HG02970 (cell line): ENCODE results near the gene BSND.
"Not testable (repeated sequence)": the region's sequence is repeated elsewhere in the genome, so short reads cannot be mapped to it uniquely, and the experiment has no call there.

Experiments used
- ATAC-seq: cut with Tn5 transposase; IDR thresholded peaks from one replicate; pipeline ENCODE4 v1.9.1; 2021; ENCODE audit warnings: mild to moderate bottlenecking, moderate library complexity, moderate number of reproducible peaks; ENCODE audit not compliant: unreplicated experiment, low FRiP score

The BSND gene

DNA sequence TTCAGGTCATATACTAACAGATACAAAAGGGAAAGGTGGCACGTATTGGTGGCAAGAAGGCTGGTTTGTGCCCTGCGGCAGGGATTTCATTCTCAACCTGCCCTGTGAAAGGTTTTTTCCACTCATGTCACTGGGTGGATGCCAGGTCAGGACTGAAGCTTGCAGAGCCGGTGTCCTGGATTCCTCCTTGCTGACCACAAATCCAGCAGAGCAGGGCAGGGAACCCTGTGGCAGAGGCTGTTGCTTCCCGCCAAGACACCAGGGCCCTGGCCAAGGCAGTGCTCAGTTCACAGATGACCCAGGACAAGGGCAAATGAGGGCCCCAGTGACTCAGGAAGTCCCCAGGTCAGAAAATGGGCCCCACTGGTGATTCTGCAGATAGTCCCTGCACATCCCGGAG is 16.4 kb downstream of the BSND start:
- ATAC-seq = no peak

DNA sequence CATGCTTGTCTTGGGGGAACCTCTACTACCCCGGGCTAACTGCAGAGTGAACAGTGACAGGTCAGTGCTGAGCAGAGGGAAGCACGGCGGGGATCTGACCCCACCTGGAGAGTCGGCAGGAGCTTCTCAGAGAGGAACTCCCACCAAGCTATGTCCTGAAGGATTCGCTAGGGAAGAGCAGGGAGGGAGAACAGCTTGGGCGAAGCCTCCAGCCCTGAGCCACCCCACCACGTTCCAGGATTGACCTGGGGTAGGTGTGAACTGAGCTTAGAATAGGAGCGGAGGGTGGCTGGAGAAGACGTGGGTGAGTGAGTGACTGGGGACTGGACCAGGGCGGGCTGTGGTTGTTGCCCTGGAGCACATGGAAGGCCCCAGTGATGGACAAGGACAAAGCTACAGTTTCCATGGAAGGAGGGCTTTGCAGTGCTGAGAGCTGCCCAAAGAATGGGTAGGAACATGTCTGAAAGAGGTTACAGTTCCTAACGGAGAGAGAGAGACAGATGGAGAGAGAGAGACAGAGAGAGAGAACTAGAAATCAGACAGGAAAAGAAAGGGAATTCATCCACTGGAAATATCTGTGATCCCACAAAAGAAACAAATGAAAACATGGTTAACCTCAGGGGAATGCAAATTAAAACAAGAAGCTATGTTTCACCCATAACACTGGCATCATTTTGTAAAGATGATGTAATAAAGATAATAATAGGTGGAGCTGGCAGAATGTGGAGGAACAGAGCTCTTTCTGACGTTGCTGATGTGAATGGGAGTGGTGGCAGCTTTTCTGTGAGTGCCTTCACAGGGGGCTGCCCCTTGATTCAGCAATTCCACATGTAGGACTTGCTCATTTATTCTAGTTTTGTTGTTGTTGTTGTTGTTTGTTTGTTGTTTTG is 17.2 kb downstream of the BSND start:
- ATAC-seq = no peak

DNA sequence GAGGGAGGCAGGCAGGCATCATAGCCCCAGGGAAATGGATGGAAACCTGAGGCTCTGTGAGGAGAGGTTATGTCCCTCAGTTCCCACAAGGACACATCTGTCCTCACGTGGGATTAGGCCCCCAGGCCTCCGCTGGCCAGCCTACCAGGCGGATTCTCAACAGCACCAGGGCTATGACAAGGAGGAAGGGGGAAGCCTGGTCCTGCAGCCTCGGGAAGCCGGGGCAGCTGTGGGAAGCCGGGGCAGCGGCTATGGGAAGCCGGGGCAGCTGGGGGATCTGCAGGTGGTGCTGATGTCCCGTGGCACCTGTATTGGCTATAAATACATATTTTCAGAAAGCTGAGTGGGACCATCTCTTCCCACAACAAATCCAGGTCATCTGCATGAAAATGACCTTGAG is 19.7 kb downstream of the BSND start:
- no peak for ATAC-seq

DNA sequence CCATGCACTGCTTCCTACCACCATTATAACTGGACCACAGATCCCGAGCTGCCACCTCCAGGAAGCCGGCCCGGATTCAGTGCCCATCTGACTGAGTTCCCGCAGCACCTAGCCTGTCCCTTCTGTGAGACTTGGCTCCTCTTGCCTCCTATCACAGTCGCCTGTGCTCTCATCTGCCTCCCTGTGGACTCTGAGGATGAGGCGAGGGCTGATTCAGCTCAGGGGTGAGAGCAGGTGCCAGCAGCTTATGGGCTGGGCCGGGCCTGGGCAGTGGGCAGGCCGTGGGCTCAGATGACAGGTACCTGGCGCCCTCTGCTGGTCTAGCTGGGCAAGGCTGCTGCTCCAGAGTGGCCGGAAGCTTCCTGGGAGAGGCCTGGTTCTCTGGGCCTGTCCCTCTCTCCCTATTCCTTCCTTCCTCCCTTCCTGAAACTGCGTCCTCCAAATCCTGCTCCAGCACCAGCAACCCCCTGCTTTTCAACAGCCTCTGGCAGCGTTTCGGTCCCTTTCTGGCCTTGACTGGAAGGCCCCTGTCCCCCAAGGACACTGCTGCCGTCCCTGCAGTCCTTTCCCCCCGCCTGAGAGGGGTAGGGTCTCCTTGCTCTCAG is 23.3 kb downstream of the BSND start:
- ATAC-seq = peak; percentile 56

DNA sequence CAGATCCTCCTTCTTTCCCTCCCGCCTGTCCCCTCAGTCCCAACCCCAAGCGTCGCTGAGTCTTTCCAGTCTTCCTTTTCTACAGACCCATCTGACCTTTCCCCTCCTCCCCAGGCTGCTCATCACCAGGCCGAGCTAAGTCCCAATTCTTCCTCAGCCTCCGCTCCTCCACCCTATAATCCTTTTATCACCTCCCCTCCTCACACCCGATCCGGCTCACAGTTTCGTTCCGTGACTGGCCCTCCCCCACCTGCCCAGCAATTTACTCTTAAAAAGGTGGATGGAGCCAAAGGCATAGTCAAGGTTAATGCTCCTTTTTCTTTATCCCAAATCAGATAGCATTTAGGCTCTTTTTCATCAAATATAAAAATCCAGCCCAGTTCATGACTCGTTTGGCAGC is 25.4 kb downstream of the BSND start:
- ATAC-seq = not testable (repeated sequence)

DNA sequence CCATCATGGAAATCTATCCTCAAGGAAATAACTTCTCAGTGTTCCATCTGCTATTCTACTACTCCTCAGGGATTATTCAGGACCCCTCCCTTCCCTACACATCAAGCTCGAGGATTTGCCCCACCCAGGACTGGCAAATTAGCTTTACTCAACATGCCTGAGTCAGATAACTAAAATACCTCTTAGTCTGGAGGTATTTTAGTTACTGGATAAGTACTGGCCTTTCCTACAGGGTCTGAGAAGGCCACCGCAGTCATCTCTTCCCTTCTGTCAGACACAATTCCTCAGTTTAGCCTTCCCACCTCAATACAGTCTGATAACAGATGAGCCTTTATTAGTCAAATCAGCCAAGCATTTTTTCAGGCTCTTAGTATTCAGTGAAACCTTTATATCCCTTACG is 27.9 kb downstream of the BSND start:
- ATAC-seq = not testable (repeated sequence)

DNA sequence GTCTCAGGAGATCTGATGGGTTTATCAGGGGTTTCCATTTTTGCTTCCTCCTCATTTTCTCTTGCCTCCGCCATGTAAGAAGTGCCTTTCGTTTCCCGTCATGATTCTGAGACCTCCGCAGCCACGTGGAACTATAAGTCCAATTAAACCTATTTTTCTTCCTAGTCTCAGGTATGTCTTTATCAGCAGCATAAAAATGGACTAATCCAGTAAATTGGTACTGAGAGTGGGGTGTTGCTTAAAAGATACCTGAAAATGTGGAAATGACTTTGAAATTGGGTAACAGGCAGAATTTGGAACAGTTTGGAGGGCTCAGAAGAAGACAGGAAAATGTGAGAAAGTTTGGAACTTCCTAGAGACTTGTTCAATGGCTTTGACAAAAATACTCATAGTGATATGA is 32.4 kb downstream of the BSND start:
- not testable (repeated sequence) for ATAC-seq

DNA sequence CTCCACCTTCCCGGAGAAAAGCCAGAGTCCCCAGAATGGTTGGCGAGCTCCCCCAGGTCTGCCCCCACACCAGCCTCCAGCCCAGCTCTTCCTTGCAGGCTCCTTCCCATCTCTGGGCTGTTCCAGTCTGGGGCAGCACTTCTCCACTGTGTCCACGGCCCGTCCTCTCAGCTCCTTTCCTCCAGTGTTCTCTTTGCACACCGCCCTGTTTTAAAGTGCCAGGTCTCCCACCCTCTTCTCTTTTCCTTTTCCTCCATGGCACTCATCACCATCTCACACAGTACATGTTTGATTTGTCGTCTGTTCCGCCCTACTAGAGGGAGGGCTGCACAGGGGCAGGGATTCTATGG is 34.5 kb downstream of the BSND start:
- ATAC-seq = no peak

DNA sequence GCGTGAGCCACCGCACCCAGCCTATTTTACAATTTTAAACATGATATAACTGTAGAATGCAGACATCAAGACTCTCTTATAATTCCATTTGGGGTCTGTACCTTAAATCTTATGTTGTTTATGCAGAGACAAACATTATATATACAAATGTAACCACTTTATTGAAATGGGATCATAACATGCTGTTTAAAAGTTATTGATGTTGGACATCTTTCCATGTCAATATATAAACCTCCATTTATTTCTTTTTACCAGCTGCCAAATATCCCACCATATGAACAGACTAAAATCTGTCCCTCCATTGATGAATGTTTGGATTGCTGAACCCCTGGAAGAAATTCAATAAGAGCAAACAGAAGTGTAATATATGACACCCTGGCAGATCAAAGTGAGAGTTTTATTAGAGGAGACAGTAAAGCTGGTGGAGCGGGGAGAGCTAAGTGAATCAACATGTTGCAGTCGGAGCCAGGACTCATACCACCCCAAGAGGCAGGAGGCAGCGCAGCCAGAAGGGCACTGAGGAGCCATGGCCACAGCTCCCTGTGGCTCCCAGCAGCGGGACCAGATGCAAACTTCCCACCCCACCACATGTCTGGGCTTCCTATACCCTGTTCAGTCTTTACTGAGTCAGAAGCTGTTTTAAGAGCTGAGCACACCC is 35.9 kb downstream of the BSND start:
- no peak for ATAC-seq

DNA sequence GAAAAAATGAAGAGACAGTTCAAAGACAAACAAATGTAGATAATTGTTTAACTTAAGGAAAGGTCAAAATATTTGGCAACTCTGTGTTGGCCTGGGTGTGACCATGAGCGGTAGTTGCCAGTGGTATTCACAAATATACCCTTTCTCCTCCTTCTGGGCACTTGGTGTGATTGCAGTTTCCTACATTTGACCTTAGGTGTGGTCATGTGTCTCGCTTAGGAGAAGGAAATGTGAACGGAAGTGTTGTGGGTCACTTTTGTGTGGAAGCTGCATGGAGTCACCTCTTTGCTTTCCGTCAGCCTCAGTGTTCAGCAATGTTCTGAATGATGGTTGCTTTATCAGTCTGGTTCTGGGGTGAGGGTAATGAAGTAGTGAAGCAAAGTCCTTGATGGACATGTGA is 37.2 kb downstream of the BSND start:
- ATAC-seq = no peak

DNA sequence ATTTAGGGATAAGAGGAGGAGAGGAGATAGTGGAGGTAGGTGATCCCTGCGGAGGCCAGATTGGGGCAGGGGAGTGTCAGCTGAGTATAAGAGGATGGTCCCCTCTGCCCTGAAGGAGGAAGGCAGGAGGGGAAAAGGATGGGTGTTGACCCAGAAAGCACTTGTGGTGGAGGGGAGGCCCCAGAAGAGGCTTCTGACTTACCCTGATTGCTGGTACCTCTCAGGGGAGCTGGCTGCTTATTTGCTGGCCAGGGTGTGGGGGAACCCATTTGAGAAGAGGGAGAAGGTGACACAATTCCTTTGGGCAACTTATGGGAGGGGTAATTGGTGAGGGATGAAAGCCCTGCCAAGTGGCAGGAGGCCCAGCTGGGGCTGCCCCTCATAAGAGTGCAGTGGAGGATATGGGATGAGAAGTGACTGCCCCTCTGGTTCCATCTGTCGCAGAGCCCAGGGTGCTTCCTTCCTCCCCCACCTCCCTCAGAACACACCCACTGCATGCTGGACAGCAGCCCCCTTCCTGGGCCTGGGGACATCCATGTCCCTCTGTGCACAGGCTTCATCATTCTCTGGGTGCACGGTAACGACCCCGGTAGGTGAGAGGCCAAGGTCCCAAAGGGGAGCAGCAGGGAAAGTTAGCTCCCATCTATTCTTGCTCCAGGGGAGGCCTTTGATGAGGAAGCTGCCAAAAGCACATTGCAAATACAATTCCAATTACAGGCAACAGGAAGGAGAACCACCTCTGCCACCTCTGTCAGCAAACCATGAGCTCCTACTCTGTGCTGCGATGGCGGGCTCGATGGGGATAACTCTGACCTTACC is 39.2 kb downstream of the BSND start:
- no peak for ATAC-seq

DNA sequence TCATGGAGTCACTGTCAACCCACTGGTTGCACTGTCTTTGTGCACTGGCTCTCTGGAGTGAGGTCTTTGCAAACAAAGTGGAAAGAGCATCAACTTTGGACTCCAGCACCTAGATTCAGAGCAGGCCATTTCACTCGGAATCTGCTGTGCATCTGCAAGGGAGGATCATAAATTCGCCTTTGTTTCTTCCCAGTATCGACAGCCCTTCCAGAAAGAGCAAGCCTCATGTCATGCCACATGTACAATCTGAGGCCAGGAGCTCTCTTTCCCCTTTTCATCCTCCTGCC is 39.8 kb downstream of the BSND start:
- no peak for ATAC-seq

DNA sequence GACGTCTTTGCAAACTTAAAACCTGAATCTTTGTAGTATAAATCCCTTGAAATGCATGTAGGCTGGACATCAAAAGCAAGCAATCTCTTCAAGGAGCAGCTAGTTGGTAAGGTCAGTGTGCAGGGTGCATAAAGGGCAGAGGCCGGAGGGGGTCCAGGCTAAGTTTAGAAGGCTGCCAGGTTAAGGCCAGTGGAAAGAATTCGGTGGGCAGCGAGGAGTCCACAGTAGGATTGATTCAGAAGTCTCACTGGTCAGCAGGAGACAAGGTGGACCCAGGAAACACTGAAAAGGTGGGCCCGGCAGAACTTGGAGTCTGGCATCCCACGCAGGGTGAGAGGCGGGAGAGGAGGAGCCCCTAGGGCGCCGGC is 40.2 kb downstream of the BSND start:
- no peak for ATAC-seq

DNA sequence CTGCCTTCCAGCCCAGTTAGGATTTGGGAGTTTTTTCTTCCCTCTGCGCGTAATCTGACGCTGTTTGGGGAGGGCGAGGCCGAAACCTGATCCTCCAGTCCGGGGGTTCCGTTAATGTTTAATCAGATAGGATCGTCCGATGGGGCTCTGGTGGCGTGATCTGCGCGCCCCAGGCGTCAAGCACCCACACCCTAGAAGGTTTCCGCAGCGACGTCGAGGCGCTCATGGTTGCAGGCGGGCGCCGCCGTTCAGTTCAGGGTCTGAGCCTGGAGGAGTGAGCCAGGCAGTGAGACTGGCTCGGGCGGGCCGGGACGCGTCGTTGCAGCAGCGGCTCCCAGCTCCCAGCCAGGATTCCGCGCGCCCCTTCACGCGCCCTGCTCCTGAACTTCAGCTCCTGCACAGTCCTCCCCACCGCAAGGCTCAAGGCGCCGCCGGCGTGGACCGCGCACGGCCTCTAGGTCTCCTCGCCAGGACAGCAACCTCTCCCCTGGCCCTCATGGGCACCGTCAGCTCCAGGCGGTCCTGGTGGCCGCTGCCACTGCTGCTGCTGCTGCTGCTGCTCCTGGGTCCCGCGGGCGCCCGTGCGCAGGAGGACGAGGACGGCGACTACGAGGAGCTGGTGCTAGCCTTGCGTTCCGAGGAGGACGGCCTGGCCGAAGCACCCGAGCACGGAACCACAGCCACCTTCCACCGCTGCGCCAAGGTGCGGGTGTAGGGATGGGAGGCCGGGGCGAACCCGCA is 40.8 kb downstream of the BSND start, which contains the start of gene PCSK9:
PCSK9 (plus strand) TSS at position 207 of the 741 bp plus-strand sequence; CDS start at position 497, 290 bp downstream.
- no peak for ATAC-seq

DNA sequence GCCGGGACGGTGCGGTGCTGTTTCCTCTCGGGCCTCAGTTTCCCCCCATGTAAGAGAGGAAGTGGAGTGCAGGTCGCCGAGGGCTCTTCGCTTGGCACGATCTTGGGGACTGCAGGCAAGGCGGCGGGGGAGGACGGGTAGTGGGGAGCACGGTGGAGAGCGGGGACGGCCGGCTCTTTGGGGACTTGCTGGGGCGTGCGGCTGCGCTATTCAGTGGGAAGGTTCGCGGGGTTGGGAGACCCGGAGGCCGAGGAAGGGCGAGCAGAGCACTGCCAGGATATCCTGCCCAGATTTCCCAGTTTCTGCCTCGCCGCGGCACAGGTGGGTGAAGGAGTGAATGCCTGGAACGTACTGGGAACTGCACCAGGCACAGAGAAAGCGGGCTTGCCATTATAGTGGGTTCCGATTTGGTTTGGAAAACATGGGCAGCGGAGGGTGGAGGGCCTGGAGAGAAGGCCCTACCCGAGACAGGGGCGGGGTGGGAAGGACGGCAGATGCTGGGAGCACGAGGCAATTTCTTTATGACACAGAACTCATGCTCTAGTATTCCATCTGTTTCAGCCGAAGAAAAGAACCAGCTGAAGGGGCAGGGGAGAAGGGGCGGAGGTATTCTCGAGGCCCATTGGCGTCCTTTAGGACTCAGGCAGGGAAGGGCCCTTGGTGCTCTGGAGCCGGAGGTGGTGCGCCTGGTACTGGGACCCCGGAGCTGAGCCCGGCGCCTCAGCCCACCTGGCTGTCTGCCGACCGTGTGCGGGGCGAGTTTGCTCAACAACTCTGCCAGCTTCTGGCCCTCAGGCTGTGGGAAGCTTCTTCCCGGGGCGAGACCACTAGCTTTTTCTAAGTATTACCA is 41.6 kb downstream of the BSND start:
- ATAC-seq = no peak

DNA sequence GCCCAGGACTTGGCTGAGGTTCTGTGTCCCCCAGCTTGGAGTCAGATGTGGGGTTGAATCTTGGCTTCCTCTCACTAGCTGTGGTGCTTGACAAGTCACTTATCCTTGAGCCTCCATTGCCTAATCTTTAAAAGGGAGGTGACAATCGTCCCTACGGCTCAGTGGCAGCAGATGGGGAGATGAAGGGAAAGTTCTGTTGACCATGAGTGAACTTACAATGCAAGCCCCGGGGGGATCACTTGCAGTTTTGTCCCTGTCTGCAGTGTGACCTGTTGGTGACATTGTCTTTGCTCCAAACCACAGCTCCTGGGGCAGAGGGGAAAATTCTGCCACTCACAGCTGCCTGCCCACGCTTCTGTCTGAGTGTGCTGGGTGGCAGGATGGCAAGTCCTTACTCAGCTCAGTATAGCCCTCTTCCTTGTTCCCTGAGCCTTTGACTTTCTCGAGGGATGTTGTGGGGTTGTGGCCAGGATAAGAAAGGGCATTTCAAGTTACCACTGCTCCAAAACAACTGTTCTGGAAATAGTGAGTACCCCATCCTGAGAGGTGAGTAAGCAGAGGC is 42.3 kb downstream of the BSND start:
- ATAC-seq = no peak

DNA sequence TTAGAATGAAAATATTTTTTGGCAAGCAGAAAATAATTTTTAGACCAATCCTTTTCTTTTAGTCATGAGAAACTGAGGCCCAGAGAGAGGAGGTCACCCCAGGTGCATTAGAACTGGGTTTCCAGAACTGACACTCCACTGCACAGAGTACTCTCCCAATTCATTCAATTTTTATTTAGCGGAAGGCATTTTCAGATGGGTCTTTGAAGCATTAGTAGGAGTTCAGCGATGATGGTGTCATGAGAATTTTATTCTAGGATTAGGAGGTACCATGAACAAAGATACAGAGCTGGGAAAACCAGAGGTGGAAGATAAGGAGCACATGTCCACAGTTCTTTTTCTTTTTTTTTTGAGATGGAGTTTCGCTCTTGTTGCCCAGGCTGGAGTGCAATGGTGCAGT is 42.9 kb downstream of the BSND start:
- ATAC-seq = no peak

DNA sequence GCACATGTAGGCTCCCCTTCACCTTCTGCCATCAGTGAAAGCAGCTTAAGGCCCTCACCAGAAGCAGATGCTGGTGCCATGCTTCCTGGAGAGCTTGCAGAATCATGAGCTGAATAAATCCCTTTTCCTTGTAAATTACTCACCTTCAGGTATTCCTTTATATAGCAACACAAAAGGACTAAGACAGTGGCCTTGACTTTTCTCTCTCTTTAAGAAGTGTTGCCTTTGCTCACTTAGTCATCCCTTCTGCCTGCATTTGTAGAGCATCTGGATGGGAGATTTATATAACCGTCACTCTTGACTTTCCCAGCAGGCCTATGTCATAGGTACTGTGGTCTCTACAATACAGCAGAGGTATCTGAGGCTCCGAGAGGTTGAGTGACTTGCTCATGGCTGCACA is 44.3 kb downstream of the BSND start:
- ATAC-seq = no peak

DNA sequence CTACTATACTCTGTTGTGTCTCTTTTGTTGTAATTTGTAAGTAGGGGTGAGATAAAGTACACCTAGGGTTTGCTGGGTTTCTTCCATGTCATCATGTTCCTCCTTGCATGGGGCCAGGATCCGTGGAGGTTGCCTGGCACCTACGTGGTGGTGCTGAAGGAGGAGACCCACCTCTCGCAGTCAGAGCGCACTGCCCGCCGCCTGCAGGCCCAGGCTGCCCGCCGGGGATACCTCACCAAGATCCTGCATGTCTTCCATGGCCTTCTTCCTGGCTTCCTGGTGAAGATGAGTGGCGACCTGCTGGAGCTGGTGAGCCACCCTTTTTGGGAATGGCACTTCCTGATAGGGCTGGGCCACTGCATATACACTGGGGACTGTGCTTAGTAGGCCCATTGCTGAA is 45.0 kb downstream of the BSND start:
- no peak for ATAC-seq
